HS-5 (cell line): ENCODE results near the gene ANKRD18A.

Source experiments
- DNase-seq: peaks from one replicate; pipeline ENCODE4 v3.0.0-alpha.2; 2012; ENCODE audit warnings: low read depth

Gene ANKRD18A

DNA sequence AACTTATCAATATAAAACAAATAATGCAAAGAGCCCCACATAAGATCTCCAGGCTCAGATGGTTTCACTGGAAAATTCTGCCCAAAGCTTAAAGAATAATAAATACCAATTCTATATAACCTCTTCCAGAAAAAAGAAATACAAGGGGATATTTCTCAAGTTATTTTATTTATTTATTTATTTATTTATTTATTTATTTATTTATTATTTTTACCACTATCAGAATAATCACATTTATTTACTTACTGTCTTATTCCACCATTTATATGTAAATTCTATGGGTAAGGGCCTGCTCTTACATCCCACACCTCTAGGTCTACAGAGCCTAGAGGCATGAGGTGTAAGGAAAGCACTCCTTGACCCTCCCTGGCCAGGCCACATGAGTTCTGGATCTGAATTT, 91.1 kb downstream of the ANKRD18A start:
- DNase-seq = no peak

GRCh38 chr9:38527503-38527902, 92.9 kb downstream of the ANKRD18A start:
- DNase-seq = no peak

GRCh38 chr9:38526591-38526990, 93.8 kb downstream of the ANKRD18A start:
- DNase-seq = no peak

DNA sequence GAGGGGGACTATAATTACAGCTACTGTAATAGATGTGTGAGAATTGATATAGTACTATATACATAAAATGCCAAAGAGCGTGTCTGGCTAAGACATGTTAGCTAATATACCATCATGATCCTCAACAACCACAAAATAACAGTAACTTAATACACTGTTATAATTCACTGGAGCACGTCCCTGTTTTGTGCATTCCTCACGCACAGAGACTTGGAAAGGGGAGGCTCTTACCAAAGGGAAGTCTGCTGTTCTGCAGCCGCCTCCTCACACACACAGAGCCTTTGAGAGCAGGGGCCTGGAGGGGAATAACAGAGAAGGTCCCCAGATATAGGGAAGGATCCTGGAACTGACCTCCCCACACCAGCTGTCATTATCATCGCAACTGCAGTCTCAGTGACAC, 97.3 kb downstream of the ANKRD18A start:
- DNase-seq = no peak

GRCh38 chr9:38521762-38522161, 98.6 kb downstream of the ANKRD18A start:
- DNase-seq = no peak
